SK-N-MC (cell line): ENCODE data around the gene SLC25A42.

Experiments used
- DNase-seq: peaks from one replicate; pipeline ENCODE4 v3.0.0-alpha.2; 2011; ENCODE audit warnings: low read depth, low spot score
- H3K27ac ChIP-seq: fragments of 200-600 bp; sonication (generic); 2 replicates; pipeline ENCODE4 v1.5.1; 2016; ENCODE audit warnings: mixed run types
- H3K36me3 ChIP-seq: fragments of 200-600 bp; sonication (generic); 2 replicates; pipeline ENCODE4 v1.6.1; 2017; ENCODE audit warnings: antibody characterized with exemption, low read length, mixed read lengths; ENCODE audit not compliant: insufficient read depth
- H3K4me3 ChIP-seq: fragments of 200-600 bp; sonication (generic); 2 replicates; pipeline ENCODE4 v1.5.1; 2016
- H3K9ac ChIP-seq: fragments of 200-600 bp; sonication (generic); 2 replicates; pipeline ENCODE4 v1.8.0; 2017; ENCODE audit warnings: mixed run types, mixed read lengths; ENCODE audit not compliant: insufficient read length
- H3K9me3 ChIP-seq: fragments of 200-600 bp; sonication (generic); 2 replicates; pipeline ENCODE4 v1.6.1; 2017; ENCODE audit warnings: low read depth, mild to moderate bottlenecking, antibody characterized with exemption, low read length, moderate library complexity, mixed read lengths
- EZH2 ChIP-seq: fragments of 200-600 bp; sonication (generic); IDR thresholded peaks from one replicate; pipeline ENCODE4 v1.6.1; 2017; ENCODE audit warnings: antibody characterized with exemption
- FOXP2 ChIP-seq: optimal IDR thresholded peaks from 2 replicates; pipeline ENCODE3; 2011; ENCODE audit warnings: mild to moderate bottlenecking, moderate library complexity; ENCODE audit not compliant: insufficient read depth; ENCODE audit errors: extremely low read length, control extremely low read depth
- POLR2AphosphoS5 ChIP-seq: IDR thresholded peaks from 2 replicates; pipeline ENCODE4 v1.6.1; 2012; ENCODE audit warnings: mild to moderate bottlenecking, low read depth, low read length, borderline replicate concordance

Gene SLC25A42

GRCh38 chr19:19155495-19156219 is 91.9 kb downstream of the SLC25A42 start:
- Histone ChIP-seq H3K4me3 (no peak overlapping the region), H3K36me3 (no peaks in the 10 kb centered on the region), H3K9me3 (no peaks in the 10 kb centered on the region), H3K27ac (no peak overlapping the region), H3K9ac (no peak overlapping the region)
- TF ChIP-seq EZH2 (no peak), POLR2AphosphoS5 (no peak), FOXP2 (no peak)
- no peak for DNase-seq

DNA sequence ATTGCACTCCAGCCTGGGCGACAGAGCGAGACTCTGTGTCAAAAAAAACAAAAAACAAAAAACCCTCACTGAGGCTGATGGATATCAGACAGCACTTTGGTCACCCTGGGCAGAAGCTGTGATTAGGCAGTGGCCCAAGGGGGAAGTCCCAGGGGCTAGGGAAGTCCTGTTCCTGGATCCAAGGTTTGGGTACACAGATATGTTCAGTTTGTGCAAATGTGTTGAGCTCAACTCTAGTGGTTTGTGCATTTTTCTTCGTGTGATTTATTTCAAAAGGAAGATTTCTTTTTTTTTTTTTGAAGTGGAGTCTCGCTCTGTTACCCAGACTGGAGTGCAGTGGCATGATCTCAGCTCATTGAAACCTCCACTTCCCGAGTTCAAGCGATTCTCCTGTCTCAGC is 94.0 kb downstream of the SLC25A42 start:
- Histone ChIP-seq H3K9me3 (no peaks in the 10 kb centered on the region), H3K27ac (no peak overlapping the region), H3K4me3 (no peak overlapping the region), H3K9ac (no peak overlapping the region), H3K36me3 (no peaks in the 10 kb centered on the region)
- TF ChIP-seq POLR2AphosphoS5 (no peak), FOXP2 (no peak), EZH2 (no peak)
- no peak for DNase-seq

DNA sequence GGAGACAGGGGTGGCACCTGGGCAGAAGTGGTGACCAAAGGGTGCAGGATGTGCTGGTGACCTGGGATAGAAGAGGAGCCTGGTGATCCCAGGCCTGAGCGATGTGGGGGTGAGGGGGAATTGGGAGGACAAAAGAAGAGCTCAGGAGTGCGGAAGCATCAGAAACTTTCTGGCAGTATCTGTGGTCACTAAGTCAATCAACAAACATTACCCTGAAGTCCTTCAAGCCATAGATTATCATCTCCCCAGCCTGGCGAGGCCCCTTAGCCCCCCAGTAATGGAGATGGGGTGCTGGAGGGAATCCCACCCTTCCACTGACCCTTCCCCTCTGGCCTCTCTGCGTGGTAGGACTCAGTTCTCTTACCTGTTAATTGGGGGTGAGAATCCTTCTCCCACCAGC is 95.7 kb downstream of the SLC25A42 start:
- Histone ChIP-seq H3K9me3 (no peaks in the 10 kb centered on the region), H3K36me3 (no peaks in the 10 kb centered on the region), H3K27ac (no peak overlapping the region), H3K9ac (no peak overlapping the region), H3K4me3 (no peak overlapping the region)
- DNase-seq, result no peak
- TF ChIP-seq POLR2AphosphoS5, result no peak
- no peak for TF ChIP-seq FOXP2
- TF ChIP-seq EZH2, result no peak

DNA sequence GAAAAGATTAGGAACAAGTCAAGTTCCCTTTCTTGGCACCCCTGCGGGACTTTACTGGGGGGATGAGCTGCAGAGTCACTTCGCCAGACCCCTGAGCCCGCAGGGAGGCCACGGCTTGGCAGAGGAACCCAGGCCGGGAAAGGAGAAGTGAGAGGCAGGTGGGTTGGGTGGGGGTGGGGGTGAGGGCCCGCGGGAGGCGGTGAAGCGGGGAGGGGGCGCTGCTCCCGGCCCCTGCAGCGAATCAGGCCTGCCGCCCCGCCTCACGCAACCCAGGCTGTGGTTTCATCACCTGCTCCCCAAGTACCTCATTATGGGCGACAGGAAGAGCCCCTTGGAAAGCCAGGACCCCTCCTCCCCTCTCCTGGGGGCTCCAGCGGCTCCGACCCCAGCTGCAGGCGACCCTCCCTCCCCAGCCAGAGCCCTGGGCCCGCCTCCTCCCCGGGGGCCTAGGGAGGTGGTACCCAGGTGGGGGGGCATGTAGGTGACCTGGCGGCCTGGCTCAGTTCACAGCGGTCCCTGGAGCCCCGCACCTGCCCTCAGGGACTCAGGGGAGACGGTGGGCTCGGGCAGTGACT is 96.8 kb downstream of the SLC25A42 start:
- DNase-seq, result no peak

DNA sequence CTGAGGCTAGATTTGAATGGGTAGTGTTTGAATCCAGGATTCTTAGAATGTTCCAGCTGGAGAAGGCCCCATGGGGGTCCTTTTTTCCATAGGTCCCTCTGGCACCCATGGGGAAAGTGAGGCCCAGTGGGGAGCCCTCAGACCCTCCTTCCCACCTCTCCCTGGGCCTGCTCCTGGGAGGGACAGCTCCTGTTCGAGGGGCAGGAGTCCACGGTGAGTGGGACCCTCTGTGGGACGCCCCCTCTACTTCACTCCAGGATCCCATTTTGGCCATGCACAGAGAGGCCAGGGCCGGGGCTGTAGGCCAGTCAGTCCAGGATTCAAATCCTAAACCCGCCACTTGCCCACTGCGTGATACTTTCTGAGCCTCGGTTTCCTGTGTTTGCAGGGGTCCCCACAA is 98.7 kb downstream of the SLC25A42 start:
- no peak for DNase-seq
- H3K9me3 ChIP-seq, result no peaks in the 10 kb centered on the region
- H3K36me3 ChIP-seq, result no peaks in the 10 kb centered on the region
- no peak overlapping the region for H3K4me3 ChIP-seq
- H3K27ac ChIP-seq, result no peak overlapping the region
- no peak overlapping the region for H3K9ac ChIP-seq
- TF ChIP-seq FOXP2 (no peak), POLR2AphosphoS5 (no peak), EZH2 (no peak)

More for the DNA sequence above, 96.8 kb downstream of the SLC25A42 start:
- Histone ChIP-seq H3K9ac (no peak overlapping the region), H3K27ac (no peak overlapping the region), H3K9me3 (no peaks in the 10 kb centered on the region), H3K4me3 (no peak overlapping the region), H3K36me3 (no peaks in the 10 kb centered on the region)
- TF ChIP-seq POLR2AphosphoS5, result no peak
- TF ChIP-seq FOXP2, result no peak
- no peak for TF ChIP-seq EZH2
